CD14-positive monocyte (primary cell): ENCODE measurements around the gene SMIM22. TPM values are rescaled to one million over a fixed set of nuclear protein-coding genes. Genes with fewer than 3 reads are reported as not detected.

ENCODE experiments used
- DNase-seq, 3 donors: peaks; one replicate each; pipeline ENCODE4 v3.0.0-alpha.2; 2011 to 2022
- H2AFZ ChIP-seq: 2 replicates; pipeline ENCODE4 v1.6.0; 2012; ENCODE audit warnings: mild to moderate bottlenecking, low read depth, low read length, inconsistent platforms; ENCODE audit not compliant: insufficient read depth, poor library complexity, severe bottlenecking
- H3K27ac ChIP-seq, 2 donors: 1 replicate in 1 of 2; 2 replicates in 1 of 2; pipeline ENCODE4 v1.5.1; 2012 to 2013; ENCODE audit warnings: low read length in 2 of 2, control low read depth in 1 of 2, inconsistent platforms in 1 of 2, low read depth in 1 of 2, mild to moderate bottlenecking in 1 of 2
- H3K27me3 ChIP-seq, 2 donors: one replicate each; pipeline versions ENCODE4 v1.6.0 to v1.6.1; 2011 to 2013; ENCODE audit warnings: low read length in 2 of 2; ENCODE audit not compliant: control insufficient read depth in 2 of 2, insufficient read depth in 2 of 2
- H3K36me3 ChIP-seq, 2 donors: replicated peaks in 1 of 2; 1 replicate in 1 of 2; 2 replicates in 1 of 2; pipeline versions ENCODE4 v1.5.1 to v1.6.1; 2012 to 2013; ENCODE audit warnings: low read length in 2 of 2, control low read depth in 1 of 2, inconsistent platforms in 1 of 2, mild to moderate bottlenecking in 1 of 2; ENCODE audit not compliant: insufficient read depth in 2 of 2, control insufficient read depth in 1 of 2
- H3K4me1 ChIP-seq, 2 donors: 1 replicate in 1 of 2; 2 replicates in 1 of 2; pipeline versions ENCODE4 v1.5.1 to v1.6.1; 2012 to 2013; ENCODE audit warnings: low read length in 2 of 2, control low read depth in 1 of 2, inconsistent platforms in 1 of 2, mild to moderate bottlenecking in 1 of 2, moderate library complexity in 1 of 2; ENCODE audit not compliant: insufficient read depth in 2 of 2, control insufficient read depth in 1 of 2
- H3K4me2 ChIP-seq: replicated peaks from 2 replicates; pipeline ENCODE3; 2012; ENCODE audit warnings: low read length, moderate library complexity, mild to moderate bottlenecking; ENCODE audit not compliant: poor library complexity, severe bottlenecking; ENCODE audit errors: extremely low read depth
- H3K4me3 ChIP-seq, 3 experiments: fragments of 200-600 bp in 1 of 3; sonication (generic) in 1 of 3; replicated peaks in 1 of 3; 1 replicate in 2 of 3; 2 replicates in 1 of 3; pipeline ENCODE4 v1.5.1; 2011 to 2013; ENCODE audit warnings: low read length in 3 of 3, mild to moderate bottlenecking in 3 of 3, control low read depth in 2 of 3, low read depth in 2 of 3, inconsistent platforms in 1 of 3, moderate library complexity in 1 of 3
- H3K79me2 ChIP-seq: 2 replicates; pipeline ENCODE4 v1.6.0; 2012; ENCODE audit warnings: mild to moderate bottlenecking, control low read depth, inconsistent platforms, low read length, moderate library complexity; ENCODE audit not compliant: insufficient read depth
- H3K9ac ChIP-seq: 2 replicates; pipeline ENCODE4 v1.6.0; 2017; ENCODE audit warnings: low read length, mild to moderate bottlenecking; ENCODE audit not compliant: insufficient read depth, poor library complexity, severe bottlenecking
- H3K9me3 ChIP-seq, 2 donors: replicated peaks in 1 of 2; 1 replicate in 1 of 2; 2 replicates in 1 of 2; pipeline versions ENCODE4 v1.5.1 to v1.6.1; 2012 to 2013; ENCODE audit warnings: low read length in 2 of 2, control low read depth in 1 of 2; ENCODE audit not compliant: control insufficient read depth in 1 of 2, insufficient read depth in 1 of 2
- H4K20me1 ChIP-seq: 2 replicates; pipeline ENCODE4 v1.6.0; 2012; ENCODE audit warnings: mild to moderate bottlenecking, low read length, control low read depth, moderate library complexity; ENCODE audit not compliant: insufficient read depth
- H3K27ac Mint-ChIP-seq, 7 donors: one replicate each; pipeline ENCODE4 v1.8.0; 2020; ENCODE audit warnings: mild to moderate bottlenecking in 7 of 7, mixed read lengths in 7 of 7, moderate library complexity in 6 of 7, inconsistent platforms in 2 of 7
- H3K27me3 Mint-ChIP-seq, 3 donors: one replicate each; pipeline ENCODE4 v1.8.0; 2021 to 2022; ENCODE audit warnings: low read depth in 3 of 3, mild to moderate bottlenecking in 3 of 3, mixed read lengths in 3 of 3, moderate library complexity in 3 of 3, inconsistent platforms in 1 of 3
- H3K36me3 Mint-ChIP-seq, 2 donors: one replicate each; pipeline ENCODE4 v1.8.0; 2020; ENCODE audit warnings: mixed read lengths in 2 of 2, inconsistent platforms in 1 of 2, mild to moderate bottlenecking in 1 of 2
- H3K4me1 Mint-ChIP-seq: one replicate; pipeline ENCODE4 v1.8.0; 2020; ENCODE audit warnings: mild to moderate bottlenecking, mixed read lengths
- H3K4me3 Mint-ChIP-seq, 2 donors: one replicate each; pipeline ENCODE4 v1.8.0; 2020; ENCODE audit warnings: mild to moderate bottlenecking in 2 of 2, mixed read lengths in 2 of 2, moderate library complexity in 1 of 2
- H3K9me3 Mint-ChIP-seq, 7 donors: one replicate each; pipeline ENCODE4 v1.8.0; 2020 to 2022; ENCODE audit warnings: mixed read lengths in 7 of 7, mild to moderate bottlenecking in 6 of 7, moderate library complexity in 6 of 7, inconsistent platforms in 2 of 7
- WGBS: methylation state at CpG from one replicate; pipeline ENCODE4 v1.1.5; 2013; ENCODE audit warnings: missing lambda C conversion rate; ENCODE audit not compliant: insufficient coverage; 5-methylcytosine and 5-hydroxymethylcytosine counted together
- intact Hi-C, 2 donors: fragments of 100-400 bp; cut with micrococcal nuclease; formaldehyde crosslinking; loops; one replicate each; pipeline versions ENCODE4 v1.15.0 to v1.15.1; 2023
- polyA plus RNA-seq, 3 donors: library from polyadenylated mRNA; depleted of rRNA in 1 of 3; unstranded in 2 of 3; stranded (reverse) in 1 of 3; fragments of 300-500 nt in 2 of 3; fragments of >200 nt in 1 of 3; fragmentation: Illumina TruSeq in 2 of 3; gene quantifications; 1 replicate in 2 of 3; 2 replicates in 1 of 3; pipeline ENCODE4 v1.2.3, GENCODE V29; 2012 to 2021
- TF ChIP-seq, protein P1 (sequence below): fragments of 200-600 bp; IDR thresholded peaks from one replicate; pipeline ENCODE4 v1.8.0; 2022; ENCODE audit warnings: antibody characterized with exemption, mild to moderate bottlenecking

Gene SMIM22
- polyA plus RNA-seq, 3 donors: not detected

- peak overlapping the region; percentile 87 for H3K4me2 ChIP-seq
- H3K27ac ChIP-seq: no peak overlapping the region
- H3K4me3 Mint-ChIP-seq: peak overlapping the region; percentile 88 to 97
- 60% methylated on average over 7 of the region's 7 CpGs for WGBS
- peaks cover 1 to 5% (median 2%) of the 10 kb centered on the region in 3 donors for H3K27me3 Mint-ChIP-seq
- peaks cover 25 to 40% of the 10 kb centered on the region in 2 donors for H3K4me1 ChIP-seq
- H3K36me3 ChIP-seq: peaks cover 0 to 3% of the 10 kb centered on the region in 2 donors
- no peaks in the 10 kb centered on the region for H3K27me3 ChIP-seq
- no peak overlapping the region for H3K9ac ChIP-seq
- no peaks in the 10 kb centered on the region for H4K20me1 ChIP-seq
- no peaks in the 10 kb centered on the region for H3K9me3 ChIP-seq
- peaks cover 0 to 1% (median 0%) of the 10 kb centered on the region in 7 donors for H3K9me3 Mint-ChIP-seq
- H3K4me3 ChIP-seq: peak overlapping the region in 2 of 3 experiments; percentile 68 to 82
- intact Hi-C loops: loop anchor here (2.0 to 5.0 kb wide), 2 partner anchors 32 to 33 kb away; partner anchors contain the start of gene ROGDI (in 1 of the 2)
- peaks cover 16% of the 10 kb centered on the region for H3K79me2 ChIP-seq
- DNase-seq: no peak
- peaks cover 0 to 11% of the 10 kb centered on the region in 2 donors for H3K36me3 Mint-ChIP-seq
- peak overlapping the region in 4 of 7 donors; percentile 47 to 96 (median 78) for H3K27ac Mint-ChIP-seq
- peak overlapping the region; percentile 84 for H2AFZ ChIP-seq
- peaks cover 34% of the 10 kb centered on the region for H3K4me1 Mint-ChIP-seq
- TF ChIP-seq, protein P1, sequence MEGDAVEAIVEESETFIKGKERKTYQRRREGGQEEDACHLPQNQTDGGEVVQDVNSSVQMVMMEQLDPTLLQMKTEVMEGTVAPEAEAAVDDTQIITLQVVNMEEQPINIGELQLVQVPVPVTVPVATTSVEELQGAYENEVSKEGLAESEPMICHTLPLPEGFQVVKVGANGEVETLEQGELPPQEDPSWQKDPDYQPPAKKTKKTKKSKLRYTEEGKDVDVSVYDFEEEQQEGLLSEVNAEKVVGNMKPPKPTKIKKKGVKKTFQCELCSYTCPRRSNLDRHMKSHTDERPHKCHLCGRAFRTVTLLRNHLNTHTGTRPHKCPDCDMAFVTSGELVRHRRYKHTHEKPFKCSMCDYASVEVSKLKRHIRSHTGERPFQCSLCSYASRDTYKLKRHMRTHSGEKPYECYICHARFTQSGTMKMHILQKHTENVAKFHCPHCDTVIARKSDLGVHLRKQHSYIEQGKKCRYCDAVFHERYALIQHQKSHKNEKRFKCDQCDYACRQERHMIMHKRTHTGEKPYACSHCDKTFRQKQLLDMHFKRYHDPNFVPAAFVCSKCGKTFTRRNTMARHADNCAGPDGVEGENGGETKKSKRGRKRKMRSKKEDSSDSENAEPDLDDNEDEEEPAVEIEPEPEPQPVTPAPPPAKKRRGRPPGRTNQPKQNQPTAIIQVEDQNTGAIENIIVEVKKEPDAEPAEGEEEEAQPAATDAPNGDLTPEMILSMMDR: no peak
These were observed 25.9 kb upstream of the SMIM22 start for GRCh38 chr16:4769306-4769638.

- H3K27me3 Mint-ChIP-seq: peaks cover 1 to 3% (median 2%) of the 10 kb centered on the region in 3 donors
- intact Hi-C loops: no loop called here
- H3K4me2 ChIP-seq: no peak overlapping the region
- H3K36me3 ChIP-seq: no peaks in the 10 kb centered on the region
- H3K4me1 Mint-ChIP-seq: peaks cover 34% of the 10 kb centered on the region
- peaks cover 21 to 31% of the 10 kb centered on the region in 2 donors for H3K4me1 ChIP-seq
- DNase-seq: no peak
- peaks cover 0 to 2% (median 0%) of the 10 kb centered on the region in 7 donors for H3K9me3 Mint-ChIP-seq
- TF ChIP-seq, protein P1: no peak
- H3K79me2 ChIP-seq: peaks cover 4% of the 10 kb centered on the region
- H3K27ac Mint-ChIP-seq: no peak overlapping the region
- no peaks in the 10 kb centered on the region for H4K20me1 ChIP-seq
- no peak overlapping the region for H3K4me3 Mint-ChIP-seq
- no peak overlapping the region for H3K4me3 ChIP-seq
- H2AFZ ChIP-seq: no peak overlapping the region
- no peaks in the 10 kb centered on the region for H3K36me3 Mint-ChIP-seq
- H3K9me3 ChIP-seq: no peaks in the 10 kb centered on the region
- no peaks in the 10 kb centered on the region for H3K27me3 ChIP-seq
- no peak overlapping the region for H3K27ac ChIP-seq
- WGBS: no CpG with 5 or more reads among the region's 3 CpGs
- no peak overlapping the region for H3K9ac ChIP-seq
These were observed 23.5 kb upstream of the SMIM22 start for GRCh38 chr16:4771646-4772045.
